Caco-2 (cell line): ENCODE results near the gene PNKD. TPM values are rescaled to one million over a fixed set of nuclear protein-coding genes. Genes with fewer than 3 reads are reported as not detected.

Source experiments
- BruUV-seq: library from RNA; stranded (reverse); fragments of 400-500 nt; replicated peaks from 2 replicates; lab custom pipeline; 2021; lab: Mats Ljungman, UMichigan
- CTCF ChIA-PET: fragments of 300-600 bp; sonication (Branson Sonifier 250); formaldehyde crosslinking; loops from one replicate; lab custom pipeline; 2022; ENCODE audit warnings: antibody characterized with exemption; lab: Charles Lee
- POLR2A ChIA-PET: fragments of 300-600 bp; sonication (Branson Sonifier 250); formaldehyde crosslinking; loops from one replicate; lab custom pipeline; 2022; ENCODE audit warnings: antibody characterized with exemption; lab: Charles Lee
- DNase-seq, 2 experiments: peaks; one replicate each; pipeline versions ENCODE4 v3.0.0 to v3.0.0-alpha.2; 2020 to 2022
- H3K27me3 ChIP-seq: replicated peaks from 2 replicates; pipeline ENCODE4 v1.6.0; 2011; ENCODE audit warnings: low read length; ENCODE audit not compliant: control insufficient read depth, insufficient read depth
- H3K36me3 ChIP-seq: 2 replicates; pipeline ENCODE4 v1.5.1; 2011; ENCODE audit warnings: low read length; ENCODE audit not compliant: control insufficient read depth, insufficient read depth
- H3K4me1 ChIP-seq: fragments of 250-450 bp; sonication (Bioruptor Pico); 2 replicates; pipeline ENCODE4 v1.5.1; 2020; ENCODE audit warnings: mild to moderate bottlenecking
- H3K4me3 ChIP-seq: 2 replicates; pipeline ENCODE4 v1.5.1; 2011; ENCODE audit warnings: low read depth, mild to moderate bottlenecking, control low read depth, low read length
- H3K9me3 ChIP-seq: fragments of 250-450 bp; sonication (Bioruptor Pico); 2 replicates; pipeline ENCODE4 v1.5.1; 2020; ENCODE audit warnings: mild to moderate bottlenecking, moderate library complexity
- H3K27ac Mint-ChIP-seq: one replicate; pipeline ENCODE4 v1.8.0; 2022; ENCODE audit warnings: mixed read lengths; ENCODE audit not compliant: unreplicated experiment
- H3K27me3 Mint-ChIP-seq: one replicate; pipeline ENCODE4 v1.8.0; 2022; ENCODE audit warnings: mixed read lengths; ENCODE audit not compliant: insufficient read depth, unreplicated experiment
- H3K36me3 Mint-ChIP-seq: one replicate; pipeline ENCODE4 v1.8.0; 2022; ENCODE audit warnings: mild to moderate bottlenecking, mixed read lengths; ENCODE audit not compliant: insufficient read depth, unreplicated experiment
- H3K4me1 Mint-ChIP-seq: one replicate; pipeline ENCODE4 v1.8.0; 2022; ENCODE audit warnings: low read depth, mixed read lengths; ENCODE audit not compliant: unreplicated experiment
- H3K4me3 Mint-ChIP-seq: one replicate; pipeline ENCODE4 v1.8.0; 2022; ENCODE audit warnings: mild to moderate bottlenecking, moderate library complexity, mixed read lengths; ENCODE audit not compliant: unreplicated experiment
- H3K9me3 Mint-ChIP-seq: one replicate; pipeline ENCODE4 v1.8.0; 2022; ENCODE audit warnings: mixed read lengths; ENCODE audit not compliant: unreplicated experiment
- CTCF ChIP-seq, 2 experiments: fragments of 200-600 bp in 1 of 2; IDR thresholded peaks; 1 replicate in 1 of 2; 2 replicates in 1 of 2; pipeline versions ENCODE4 v1.5.1 to v1.8.0; 2011 to 2022; ENCODE audit warnings: antibody characterized with exemption in 1 of 2, control low read depth in 1 of 2, inconsistent platforms in 1 of 2, low read depth in 1 of 2, low read length in 1 of 2, mild to moderate bottlenecking in 1 of 2, moderate library complexity in 1 of 2; ENCODE audit not compliant: insufficient read depth in 1 of 2, severe bottlenecking in 1 of 2, unreplicated experiment in 1 of 2
- intact Hi-C: fragments of 100-400 bp; cut with micrococcal nuclease; formaldehyde crosslinking; loops from one replicate; pipeline ENCODE4 v1.10.0; 2022; ENCODE audit not compliant: unreplicated experiment
- total RNA-seq: library from RNA; stranded (reverse); gene quantifications from 2 replicates; pipeline ENCODE4 v1.2.3, GENCODE V29; 2022

Gene PNKD
- total RNA-seq, 1 experiment from 2014 or later = 39.2 TPM

GRCh38 chr2:218322768-218323525, 52.6 kb downstream of the PNKD start:
- intact Hi-C loops = loop anchor here (1.0 kb wide), 1 partner anchor 11 kb away; no protein-coding TSS in a partner anchor

GRCh38 chr2:218323526-218324472, 53.5 kb downstream of the PNKD start:
- Mint-ChIP-seq H3K4me3 (peak overlapping the region; percentile 92), H3K27me3 (no peaks in the 10 kb centered on the region), H3K9me3 (no peaks in the 10 kb centered on the region), H3K4me1 (peaks cover 15% of the 10 kb centered on the region), H3K27ac (peak overlapping the region; percentile 85), H3K36me3 (peaks cover 8% of the 10 kb centered on the region)
- peak; percentile 61 to 82 for DNase-seq
- ChIA-PET POLR2A (interaction anchor here (0.6 to 1.6 kb wide), 6 partner anchors 12 to 772 kb away, joined by 3 to 13 read pairs (median 5); partner anchors contain the start of genes BCS1L and ZNF142), CTCF (interaction anchor here (0.5 to 2.0 kb wide), 5 partner anchors 30 to 303 kb away, joined by 3 to 9 read pairs (median 5); no protein-coding TSS in a partner anchor)
- no peak for TF ChIP-seq CTCF (IDR thresholded peaks at IDR 0.05; ENCODE audit: insufficient read depth in 1 of 2, low read depth in 1 of 2, low read length in 1 of 2, severe bottlenecking in 1 of 2, unreplicated experiment in 1 of 2)
- Histone ChIP-seq H3K36me3 (peaks cover 2% of the 10 kb centered on the region; the same call in 1 of the 2 replicates), H3K4me3 (peak overlapping the region; percentile 66), H3K9me3 (no peaks in the 10 kb centered on the region), H3K27me3 (no peaks in the 10 kb centered on the region), H3K4me1 (peaks cover 21% of the 10 kb centered on the region)
- BruUV-seq = TSS peak; percentile 68
- intact Hi-C loops = loop anchor here (1.0 kb wide), 1 partner anchor 11 kb away; no protein-coding TSS in a partner anchor

More at GRCh38 chr2:218322768-218323525, 52.6 kb downstream of the PNKD start:
- Histone ChIP-seq H3K36me3 (peaks cover 2% of the 10 kb centered on the region; the same call in 1 of the 2 replicates), H3K27me3 (no peaks in the 10 kb centered on the region), H3K4me3 (peak overlapping the region; percentile 66), H3K4me1 (peaks cover 21% of the 10 kb centered on the region), H3K9me3 (no peaks in the 10 kb centered on the region)
- CTCF ChIA-PET = interaction anchor here (0.5 to 2.0 kb wide), 5 partner anchors 11 to 304 kb away, joined by 3 to 9 read pairs (median 4); no protein-coding TSS in a partner anchor
- Mint-ChIP-seq H3K4me1 (peaks cover 15% of the 10 kb centered on the region), H3K36me3 (peaks cover 8% of the 10 kb centered on the region), H3K9me3 (no peaks in the 10 kb centered on the region), H3K4me3 (peak overlapping the region; percentile 92), H3K27ac (peak overlapping the region; percentile 85), H3K27me3 (no peaks in the 10 kb centered on the region)
- TF ChIP-seq CTCF (IDR thresholded peaks at IDR 0.05; ENCODE audit: insufficient read depth in 1 of 2, low read depth in 1 of 2, low read length in 1 of 2, severe bottlenecking in 1 of 2, unreplicated experiment in 1 of 2) = no peak
- no TSS peak for BruUV-seq
- POLR2A ChIA-PET = interaction anchor here (0.6 to 1.6 kb wide), 6 partner anchors 11 to 772 kb away, joined by 3 to 13 read pairs (median 5); partner anchors contain the start of genes BCS1L and ZNF142
- DNase-seq = peak; percentile 86 to 88
